Adrenal gland (tissue), 5 donors: ENCODE results near the gene SLC25A45.

ENCODE experiments used
- POLR2A ChIP-seq, 2 donors: fragments of 450-650 bp; IDR thresholded peaks; one replicate each; pipeline ENCODE4 v1.6.1; 2017; ENCODE audit warnings: antibody characterized with exemption in 2 of 2, mild to moderate bottlenecking in 2 of 2, moderate library complexity in 1 of 2
- TF ChIP-seq, protein P1 (sequence below), 6 experiments: fragments of 450-650 bp in 4 of 6; fragments of 200-600 bp in 2 of 6; sonication (generic) in 1 of 6; IDR thresholded peaks; 1 replicate in 5 of 6; 2 replicates in 1 of 6; pipeline versions ENCODE4 v1.5.1 to v1.8.0; 2016 to 2021; ENCODE audit warnings: antibody characterized with exemption in 6 of 6, mild to moderate bottlenecking in 2 of 6, moderate library complexity in 1 of 6
- donor health status: DM: no; HTN: no; CAD: no.

DNA sequence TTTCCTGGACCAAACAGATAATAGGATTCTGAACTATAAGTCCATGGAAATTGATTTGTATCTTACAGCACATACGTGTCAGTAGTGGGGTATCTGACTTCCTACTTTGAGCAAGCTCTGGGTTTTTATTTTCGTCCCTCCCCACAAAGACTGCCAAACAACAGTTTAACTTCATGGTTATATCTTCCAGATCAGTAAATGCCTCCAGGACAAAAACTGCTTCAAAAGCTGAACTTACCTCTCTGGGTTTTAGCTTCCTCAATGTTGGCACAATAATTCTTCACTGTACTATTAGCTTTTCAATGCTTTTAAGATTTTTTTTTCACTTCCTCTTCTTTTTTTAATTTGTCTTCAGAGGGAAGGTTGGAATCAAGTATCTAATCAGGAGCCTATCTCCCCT is 53.0 kb downstream of the SLC25A45 start:
- TF ChIP-seq, protein P1, sequence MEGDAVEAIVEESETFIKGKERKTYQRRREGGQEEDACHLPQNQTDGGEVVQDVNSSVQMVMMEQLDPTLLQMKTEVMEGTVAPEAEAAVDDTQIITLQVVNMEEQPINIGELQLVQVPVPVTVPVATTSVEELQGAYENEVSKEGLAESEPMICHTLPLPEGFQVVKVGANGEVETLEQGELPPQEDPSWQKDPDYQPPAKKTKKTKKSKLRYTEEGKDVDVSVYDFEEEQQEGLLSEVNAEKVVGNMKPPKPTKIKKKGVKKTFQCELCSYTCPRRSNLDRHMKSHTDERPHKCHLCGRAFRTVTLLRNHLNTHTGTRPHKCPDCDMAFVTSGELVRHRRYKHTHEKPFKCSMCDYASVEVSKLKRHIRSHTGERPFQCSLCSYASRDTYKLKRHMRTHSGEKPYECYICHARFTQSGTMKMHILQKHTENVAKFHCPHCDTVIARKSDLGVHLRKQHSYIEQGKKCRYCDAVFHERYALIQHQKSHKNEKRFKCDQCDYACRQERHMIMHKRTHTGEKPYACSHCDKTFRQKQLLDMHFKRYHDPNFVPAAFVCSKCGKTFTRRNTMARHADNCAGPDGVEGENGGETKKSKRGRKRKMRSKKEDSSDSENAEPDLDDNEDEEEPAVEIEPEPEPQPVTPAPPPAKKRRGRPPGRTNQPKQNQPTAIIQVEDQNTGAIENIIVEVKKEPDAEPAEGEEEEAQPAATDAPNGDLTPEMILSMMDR (IDR thresholded peaks at IDR 0.05): no peak
- TF ChIP-seq POLR2A (IDR thresholded peaks at IDR 0.05): no peak
